Glomerular visceral epithelial cell (primary cell): Measurements from ENCODE around the gene AK5.
"Not testable (repeated sequence)": the region's sequence is repeated elsewhere in the genome, so short reads cannot be mapped to it uniquely, and the experiment has no call there.

Source experiments
- DNase-seq: peaks from one replicate; pipeline ENCODE4 v3.0.0-alpha.2; 2016; ENCODE audit errors: extremely low spot score

The AK5 gene

DNA sequence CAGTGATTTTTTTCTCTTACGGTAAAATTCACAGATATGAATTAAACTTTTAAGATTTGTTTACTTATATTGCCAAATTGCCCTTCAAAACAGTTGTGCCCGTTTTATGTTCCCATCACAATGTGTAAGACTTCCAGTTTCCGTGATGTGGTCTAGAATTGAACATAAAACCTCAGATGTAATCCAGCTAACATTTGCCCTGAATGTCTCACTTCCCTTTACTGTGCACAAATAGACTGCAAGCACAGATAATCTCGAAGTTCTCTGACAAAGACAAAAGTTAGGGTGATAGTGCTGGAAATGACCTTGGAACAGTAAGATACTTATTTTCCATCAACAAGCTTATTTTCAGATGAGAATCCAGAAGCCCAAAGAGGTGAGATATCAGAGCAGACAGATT, 223.2 kb downstream of the AK5 start:
- no peak for DNase-seq

GRCh38 chr1:77506771-77507170, 225.0 kb downstream of the AK5 start:
- DNase-seq: peak; percentile 60

- DNase-seq: no peak
These were observed 227.3 kb downstream of the AK5 start for GRCh38 chr1:77509051-77509492.

GRCh38 chr1:77509898-77510297, 228.1 kb downstream of the AK5 start:
- DNase-seq: no peak

DNA sequence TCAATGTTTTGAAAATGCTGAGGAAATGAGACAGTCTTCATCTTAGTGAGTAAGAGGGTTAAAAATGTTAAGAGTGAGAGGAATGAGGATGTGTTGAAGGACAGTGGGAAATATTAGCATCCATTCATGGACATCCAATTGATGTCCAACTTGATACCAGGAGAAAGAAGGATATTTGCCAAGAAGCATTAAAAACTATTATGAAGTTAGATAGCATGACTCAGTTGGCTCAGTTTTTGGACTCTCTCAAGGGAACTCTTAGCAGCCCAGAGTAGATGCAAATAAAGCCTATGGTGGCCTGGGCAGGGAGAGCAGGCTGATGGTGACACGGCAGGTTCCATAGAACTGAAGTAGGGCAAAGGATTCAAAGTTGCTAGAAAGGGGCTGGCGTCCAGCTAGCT, 229.6 kb downstream of the AK5 start:
- DNase-seq: peak; percentile 18

- not testable (repeated sequence) for DNase-seq
These were observed 230.8 kb downstream of the AK5 start for GRCh38 chr1:77512650-77513049.

- peak; percentile 37 for DNase-seq
These were observed 232.3 kb downstream of the AK5 start for GRCh38 chr1:77513839-77514763.

DNA sequence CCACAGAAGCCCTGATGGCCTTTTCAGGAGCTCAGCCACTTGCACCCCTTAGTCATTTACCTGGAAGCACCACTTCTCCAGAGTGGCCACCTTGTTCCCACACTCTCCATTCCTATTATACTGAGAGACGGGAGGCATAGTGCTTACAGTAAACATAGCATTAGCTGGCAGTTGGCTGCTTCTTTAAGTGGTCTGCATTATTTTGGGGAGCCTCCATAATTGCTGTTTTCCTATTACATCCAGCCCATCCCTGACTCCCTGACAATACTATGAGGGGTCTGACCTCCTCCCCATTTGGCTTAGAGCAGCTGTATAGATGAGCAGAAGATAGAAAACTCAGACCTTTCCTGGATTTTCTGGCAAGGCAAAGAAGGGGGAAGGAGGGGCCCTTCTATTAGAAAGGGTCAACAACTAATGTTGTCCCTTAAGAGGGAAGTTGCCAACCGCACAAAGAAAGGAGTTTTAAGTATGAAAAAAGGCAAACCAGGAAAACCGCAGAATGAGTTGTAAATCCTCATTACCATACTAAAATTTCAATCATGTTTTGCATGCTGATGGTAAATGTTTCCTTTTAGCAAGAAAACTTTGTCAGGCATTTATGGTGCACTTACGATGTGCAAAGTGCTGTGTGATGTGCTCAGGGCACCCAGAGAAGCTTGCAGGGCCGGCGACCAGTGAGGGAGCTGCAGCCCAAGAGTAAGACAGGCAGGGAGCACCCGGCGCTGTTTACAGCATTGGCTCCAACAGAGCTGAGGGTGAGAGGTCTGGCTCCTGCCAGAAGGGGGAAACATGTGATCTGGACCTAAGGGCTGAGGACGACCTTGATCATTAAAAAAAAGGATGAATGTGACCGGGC, 233.3 kb downstream of the AK5 start:
- DNase-seq: no peak

DNA sequence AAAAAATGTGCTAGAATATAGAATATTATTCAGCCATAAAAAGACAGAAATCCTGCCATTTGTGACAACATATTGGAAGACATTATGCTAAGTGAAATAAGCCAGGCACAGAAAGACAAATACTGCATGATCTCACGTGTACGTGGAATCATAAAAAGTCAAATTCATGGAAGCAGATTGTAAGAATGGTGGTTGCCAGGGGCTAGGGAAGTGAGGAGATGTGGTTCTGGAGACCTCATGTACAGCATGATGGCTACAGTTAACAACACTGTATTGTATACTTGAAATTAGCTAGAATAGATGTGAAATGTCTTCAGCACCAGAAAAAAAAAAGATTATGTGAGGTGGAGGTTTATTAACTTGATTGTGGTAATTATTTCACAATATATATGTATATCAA, 234.3 kb downstream of the AK5 start:
- no peak for DNase-seq

DNA sequence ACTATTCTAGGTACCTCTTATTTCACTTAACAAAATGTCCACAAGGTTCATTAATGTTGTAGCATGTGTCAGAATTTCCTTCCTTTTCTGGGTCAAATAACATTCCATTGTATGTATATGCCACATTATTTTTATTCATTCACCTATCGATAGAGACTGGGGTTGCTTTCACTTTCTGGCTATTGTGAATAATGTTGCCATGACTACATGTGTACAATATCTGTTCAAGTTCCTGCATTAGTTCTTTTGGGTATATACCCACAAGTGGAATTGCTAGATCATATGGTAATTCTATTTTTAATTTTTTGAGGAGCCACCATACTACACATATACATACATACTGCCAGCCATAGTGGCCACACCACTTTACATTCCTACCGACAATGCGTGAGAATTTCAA, 242.2 kb downstream of the AK5 start:
- no peak for DNase-seq

GRCh38 chr1:77531149-77531548, 249.3 kb downstream of the AK5 start:
- not testable (repeated sequence) for DNase-seq

- not testable (repeated sequence) for DNase-seq
These were observed 249.9 kb downstream of the AK5 start for GRCh38 chr1:77531596-77532280.

DNA sequence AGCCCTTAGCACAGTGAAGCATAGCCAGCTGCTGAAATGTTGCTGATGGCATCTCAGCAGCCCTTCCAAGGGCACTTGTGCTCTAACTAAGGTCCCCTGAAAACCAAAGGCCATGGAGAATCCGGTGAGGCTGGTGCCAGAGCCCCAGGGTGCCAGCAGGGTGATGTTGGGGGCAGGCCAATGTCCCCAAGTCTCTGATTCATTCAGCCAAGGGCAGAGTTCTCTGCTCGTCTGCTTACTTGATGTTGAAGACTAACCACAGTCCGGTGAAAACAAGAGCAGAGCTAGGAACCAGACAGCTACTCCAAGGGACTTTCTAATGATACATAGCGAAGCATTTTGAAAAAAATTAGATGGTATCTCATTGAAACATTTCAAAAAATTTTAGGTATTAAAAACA, 250.8 kb downstream of the AK5 start:
- no peak for DNase-seq

GRCh38 chr1:77533660-77534305, 252.0 kb downstream of the AK5 start:
- peak; percentile 61 for DNase-seq

DNA sequence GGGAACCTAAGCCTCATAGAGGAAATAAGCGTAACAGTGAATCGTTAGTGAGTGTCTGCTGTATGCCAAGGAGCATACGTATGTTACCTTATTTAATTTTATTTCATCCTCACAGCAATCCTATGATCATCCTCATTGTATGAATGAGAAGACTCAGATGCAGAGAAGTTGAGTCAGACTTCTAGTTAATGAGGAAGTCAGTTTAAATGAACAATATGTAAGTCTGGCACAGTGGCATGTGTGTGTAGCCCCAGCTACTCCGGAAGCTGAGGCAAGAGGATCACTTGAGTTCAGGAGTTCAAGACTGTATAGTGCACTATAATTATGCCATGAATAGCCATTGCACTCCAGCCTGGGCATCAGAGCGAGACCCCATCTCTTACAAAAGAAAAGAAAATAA, 252.6 kb downstream of the AK5 start:
- DNase-seq: no peak

GRCh38 chr1:77536813-77537212, 255.0 kb downstream of the AK5 start:
- DNase-seq: peak; percentile 84

DNA sequence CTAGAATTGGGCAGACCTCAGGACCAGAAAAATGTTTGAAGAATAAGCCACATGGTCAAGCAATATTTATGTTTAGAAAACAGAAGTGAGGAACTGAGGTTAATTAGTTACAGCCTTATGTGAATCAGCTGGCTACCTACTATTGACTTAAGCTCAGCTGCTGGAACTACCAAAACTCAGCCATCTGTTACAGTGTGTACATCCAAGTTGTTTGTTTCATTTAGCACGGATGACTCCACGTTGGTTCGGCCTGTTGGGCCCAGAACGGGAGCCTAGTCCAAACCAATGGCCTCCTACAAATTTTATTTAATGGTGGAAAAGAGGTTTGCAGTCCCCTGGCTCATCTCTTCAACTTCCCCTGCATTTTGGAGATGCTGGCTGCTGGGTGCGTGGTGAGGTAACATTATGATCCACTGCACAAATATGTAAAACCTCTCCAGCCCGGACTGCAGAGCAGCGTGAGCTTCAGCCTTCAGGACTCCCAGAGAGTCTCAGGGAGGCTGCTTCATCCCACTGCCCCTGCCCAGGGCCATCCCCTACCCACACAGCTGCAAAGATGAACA, 257.2 kb downstream of the AK5 start:
- peak; percentile 83 for DNase-seq

GRCh38 chr1:77539519-77540142, 257.8 kb downstream of the AK5 start:
- DNase-seq: peak; percentile 79

GRCh38 chr1:77540501-77541161, 258.8 kb downstream of the AK5 start:
- peak; percentile 76 for DNase-seq

- DNase-seq: no peak
These were observed 259.3 kb downstream of the AK5 start for GRCh38 chr1:77541162-77541545.
